ENCODE results near the gene AUP1. TPM values are rescaled to one million over a fixed set of nuclear protein-coding genes. Genes with fewer than 3 reads are reported as not detected.

The AUP1 gene
- total RNA-seq, 2 donors from 2014 or later = 76.3 to 88.9 TPM

- H3K9ac ChIP-seq (ENCODE audit: extremely low read depth, low read length, poor library complexity, severe bottlenecking) = no peak overlapping the region
- peaks cover 7% of the 10 kb centered on the region for H3K4me1 Mint-ChIP-seq
- no peak overlapping the region for H3K4me3 Mint-ChIP-seq
- H3K27me3 Mint-ChIP-seq (ENCODE audit: insufficient read depth) = no peaks in the 10 kb centered on the region
- H3K4me3 ChIP-seq (ENCODE audit: low read length) = no peak overlapping the region
- no peak overlapping the region for H3K27ac Mint-ChIP-seq
- no peaks in the 10 kb centered on the region for H3K9me3 Mint-ChIP-seq
- H3K36me3 ChIP-seq (ENCODE audit: control insufficient read depth, insufficient read depth, low read length) = peaks cover 20% of the 10 kb centered on the region
- no peak overlapping the region for H3K27ac ChIP-seq (ENCODE audit: low read depth, low read length)
- no peaks in the 10 kb centered on the region for H3K9me3 ChIP-seq (ENCODE audit: control insufficient read depth, low read length)
- no peak for DNase-seq
- H3K27me3 ChIP-seq (ENCODE audit: control insufficient read depth, insufficient read depth, low read length, poor library complexity, severe bottlenecking) = no peaks in the 10 kb centered on the region
- TF ChIP-seq CTCF (conservative IDR thresholded peaks at IDR 0.05) = no peak
- no peaks in the 10 kb centered on the region for H3K4me1 ChIP-seq (ENCODE audit: control insufficient read depth, insufficient read depth, low read length)
- H3K36me3 Mint-ChIP-seq (ENCODE audit: low read depth) = peaks cover 22% of the 10 kb centered on the region
These were observed 2.7 kb upstream of the AUP1 start for GRCh38 chr2:74532222-74532621.

- no peak for DNase-seq
- TF ChIP-seq CTCF (conservative IDR thresholded peaks at IDR 0.05) = no peak
- Mint-ChIP-seq H3K4me1 (peaks cover 7% of the 10 kb centered on the region), H3K27me3 (ENCODE audit: insufficient read depth) (no peaks in the 10 kb centered on the region), H3K27ac (no peak overlapping the region), H3K9me3 (no peaks in the 10 kb centered on the region), H3K4me3 (no peak overlapping the region), H3K36me3 (ENCODE audit: low read depth) (peaks cover 28% of the 10 kb centered on the region)
- H3K4me1 ChIP-seq (ENCODE audit: control insufficient read depth, insufficient read depth, low read length) = no peaks in the 10 kb centered on the region
- WGBS, 2 experiments (ENCODE audit: insufficient coverage in 1 of 2, insufficient read length in 1 of 2) = 89 to 100% methylated on average over 1 to 7 of the region's 7 CpGs
- peaks cover 25% of the 10 kb centered on the region for H3K36me3 ChIP-seq (ENCODE audit: control insufficient read depth, insufficient read depth, low read length)
- no peak overlapping the region for H3K4me3 ChIP-seq (ENCODE audit: low read length)
- H3K9me3 ChIP-seq (ENCODE audit: control insufficient read depth, low read length) = no peaks in the 10 kb centered on the region
- no peak overlapping the region for H3K27ac ChIP-seq (ENCODE audit: low read depth, low read length)
- no peaks in the 10 kb centered on the region for H3K27me3 ChIP-seq (ENCODE audit: control insufficient read depth, insufficient read depth, low read length, poor library complexity, severe bottlenecking)
- no peak overlapping the region for H3K9ac ChIP-seq (ENCODE audit: extremely low read depth, low read length, poor library complexity, severe bottlenecking)
These were observed 2.2 kb upstream of the AUP1 start for GRCh38 chr2:74531666-74532065.

- Mint-ChIP-seq H3K9me3 (no peaks in the 10 kb centered on the region), H3K27me3 (ENCODE audit: insufficient read depth) (no peaks in the 10 kb centered on the region), H3K4me1 (peaks cover 7% of the 10 kb centered on the region), H3K36me3 (ENCODE audit: low read depth) (peaks cover 35% of the 10 kb centered on the region), H3K4me3 (peak overlapping the region; percentile 98), H3K27ac (peak overlapping the region; percentile 74)
- no peaks in the 10 kb centered on the region for H3K27me3 ChIP-seq (ENCODE audit: control insufficient read depth, insufficient read depth, low read length, poor library complexity, severe bottlenecking)
- H3K9ac ChIP-seq (ENCODE audit: extremely low read depth, low read length, poor library complexity, severe bottlenecking) = peak overlapping the region; percentile 66
- no peak for TF ChIP-seq CTCF (conservative IDR thresholded peaks at IDR 0.05)
- no peaks in the 10 kb centered on the region for H3K4me1 ChIP-seq (ENCODE audit: control insufficient read depth, insufficient read depth, low read length)
- H3K9me3 ChIP-seq (ENCODE audit: control insufficient read depth, low read length) = no peaks in the 10 kb centered on the region
- DNase-seq = peak; percentile 83
- 16 to 31% methylated on average over 24 to 54 of the region's 54 CpGs for WGBS, 2 experiments (ENCODE audit: insufficient coverage in 1 of 2, insufficient read length in 1 of 2)
- H3K36me3 ChIP-seq (ENCODE audit: control insufficient read depth, insufficient read depth, low read length) = peaks cover 35% of the 10 kb centered on the region
- H3K4me3 ChIP-seq (ENCODE audit: low read length) = peak overlapping the region; percentile 99
- H3K27ac ChIP-seq (ENCODE audit: low read depth, low read length) = no peak overlapping the region
These were observed 1.0 kb upstream of the AUP1 start for GRCh38 chr2:74530239-74531187.

Measured in endodermal cell (in vitro differentiated cells).